Sigmoid colon (tissue), 7 donors: ENCODE measurements around the gene FBXO8. TPM values are rescaled to one million over a fixed set of nuclear protein-coding genes. Genes with fewer than 3 reads are reported as not detected.
A peak's percentile ranks its signal among the peaks of the same experiment; 100 is the strongest.

Source experiments
- DNase-seq: peaks from one replicate; pipeline ENCODE4 v3.0.0-alpha.2; 2019
- H3K27ac ChIP-seq, 4 donors: fragments of 200-600 bp; sonication (generic); one replicate each; pipeline ENCODE4 v1.5.1; 2016 to 2019; ENCODE audit warnings: mild to moderate bottlenecking in 1 of 4
- H3K27me3 ChIP-seq, 3 donors: fragments of 200-600 bp; sonication (generic); one replicate each; pipeline ENCODE4 v1.5.1; 2019; ENCODE audit warnings: mild to moderate bottlenecking in 1 of 3
- H3K36me3 ChIP-seq, 4 donors: fragments of 200-600 bp; sonication (generic); one replicate each; pipeline ENCODE4 v1.5.1; 2016 to 2019
- H3K4me1 ChIP-seq, 4 donors: fragments of 200-600 bp; sonication (generic); one replicate each; pipeline ENCODE4 v1.5.1; 2017 to 2019
- H3K4me3 ChIP-seq, 4 donors: fragments of 200-600 bp; sonication (generic); one replicate each; pipeline ENCODE4 v1.5.1; 2017 to 2019; ENCODE audit warnings: mild to moderate bottlenecking in 2 of 4, moderate library complexity in 1 of 4
- H3K9me3 ChIP-seq, 4 donors: fragments of 200-600 bp in 3 of 4; sonication (generic) in 3 of 4; one replicate each; pipeline versions ENCODE4 v1.5.1 to v1.6.1; 2013 to 2019
- EP300 ChIP-seq, 4 donors: sonication (generic); formaldehyde crosslinking; IDR thresholded peaks; one replicate each; pipeline ENCODE4 v1.6.1; 2017; ENCODE audit warnings: antibody characterized with exemption in 4 of 4
- POLR2A ChIP-seq, 2 donors: fragments of 450-650 bp; IDR thresholded peaks; one replicate each; pipeline ENCODE4 v1.6.1; 2016; ENCODE audit warnings: antibody characterized with exemption in 2 of 2, mild to moderate bottlenecking in 2 of 2, moderate library complexity in 2 of 2
- POLR2AphosphoS5 ChIP-seq, 4 donors: sonication (generic); formaldehyde crosslinking; IDR thresholded peaks; one replicate each; pipeline ENCODE4 v1.6.1; 2017; ENCODE audit warnings: antibody characterized with exemption in 4 of 4
- WGBS, 2 donors: extraction: QIAGEN DNeasy Blood & Tissue Kit; methylation state at CpG; one replicate each; pipeline ENCODE4 v1.1.7; 2013; 5-methylcytosine and 5-hydroxymethylcytosine counted together
- intact Hi-C: fragments of 100-400 bp; cut with DNase I; formaldehyde crosslinking; loops from one replicate; pipeline ENCODE4 v1.15.1; 2023
- polyA plus RNA-seq, 3 donors: library from polyadenylated mRNA; stranded (reverse); fragments of 200-250 nt; gene quantifications; one replicate each; pipeline ENCODE4 v1.2.3, GENCODE V29; 2013
- total RNA-seq, 4 donors: library from RNA; depleted of rRNA; stranded (reverse); fragments of >200 nt; gene quantifications; one replicate each; pipeline ENCODE4 v1.1.0, GENCODE V29; 2016
- TF ChIP-seq, protein P1 (sequence below), 4 experiments: fragments of 450-650 bp in 3 of 4; fragments of 200-600 bp in 1 of 4; IDR thresholded peaks; one replicate each; pipeline ENCODE4 v1.5.1; 2016 to 2019; ENCODE audit warnings: antibody characterized with exemption in 4 of 4, mild to moderate bottlenecking in 3 of 4, moderate library complexity in 2 of 4
- donor health status: healthy with polysubstance abuse.
- donor health status: Bipolar disorder and iron deficiency.
- donor health status: healthy.

FBXO8 gene
- total and polyA plus RNA-seq, 7 donors = 14.5 to 68.8 (median 42.8) TPM

DNA sequence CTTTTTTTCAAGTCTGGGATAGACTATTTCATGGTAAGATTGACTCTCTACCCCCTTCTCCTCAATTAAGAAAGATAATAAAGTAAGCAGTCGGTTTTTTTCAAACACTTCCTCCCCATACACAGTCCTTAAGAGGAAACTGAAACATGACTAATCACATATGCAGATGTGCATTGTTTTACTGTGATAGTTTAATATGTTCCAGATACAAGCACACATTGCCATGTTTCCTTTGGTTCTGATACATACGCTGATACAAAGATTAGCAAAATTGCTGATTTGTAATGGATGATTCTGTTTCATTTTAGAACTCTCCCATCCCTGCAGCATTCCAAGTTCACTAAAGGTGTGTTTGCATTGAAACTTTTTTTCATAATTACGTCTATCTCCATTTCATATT, 76.1 kb downstream of the FBXO8 start:
- no peaks in the 10 kb centered on the region for H3K36me3 ChIP-seq
- DNase-seq = no peak
- peaks cover 0 to 17% (median 0%) of the 10 kb centered on the region in 4 donors for H3K4me1 ChIP-seq
- WGBS, 2 donors = 43 to 56% methylated on average over 3 of the region's 3 CpGs
- H3K9me3 ChIP-seq = no peaks in the 10 kb centered on the region
- intact Hi-C loops = no loop called here
- no peaks in the 10 kb centered on the region for H3K27me3 ChIP-seq
- peak overlapping the region in 1 of 4 donors; percentile 1 for H3K27ac ChIP-seq
- TF ChIP-seq EP300 (IDR thresholded peaks at IDR 0.05) = no peak
- TF ChIP-seq POLR2A (IDR thresholded peaks at IDR 0.05) = no peak
- H3K4me3 ChIP-seq = no peak overlapping the region

DNA sequence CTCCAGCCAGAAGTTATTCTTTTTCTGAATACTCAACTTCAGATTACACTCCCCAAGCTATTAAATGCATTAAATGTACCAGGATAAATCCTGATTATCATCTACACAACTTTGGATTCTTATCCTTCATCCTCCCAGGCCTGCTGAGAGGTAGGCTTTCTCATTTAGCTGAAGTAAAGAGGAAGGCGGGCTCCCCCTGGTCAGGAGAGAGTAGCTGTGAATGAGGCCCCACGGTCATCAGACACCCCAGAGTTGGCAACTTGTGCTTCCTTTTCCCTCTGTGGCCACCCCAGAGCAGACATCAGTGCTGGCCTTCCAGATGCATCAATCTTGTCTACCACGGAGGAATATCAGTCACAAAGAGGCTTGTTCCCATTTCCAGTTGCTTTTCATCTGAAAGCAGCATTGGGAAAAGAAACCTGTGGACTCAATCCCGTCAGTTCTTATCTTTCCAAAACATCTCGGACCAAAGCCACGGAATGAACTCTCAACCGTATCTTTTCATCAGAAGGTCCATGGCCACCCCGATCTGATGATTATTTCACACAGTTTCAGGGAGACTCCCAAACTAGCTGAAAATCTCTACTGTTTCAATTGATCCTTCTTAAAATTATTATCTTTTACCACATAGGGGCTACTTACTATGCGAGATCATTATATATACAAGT, 79.2 kb downstream of the FBXO8 start:
- TF ChIP-seq EP300 (IDR thresholded peaks at IDR 0.05) (no peak), POLR2A (IDR thresholded peaks at IDR 0.05) (no peak), POLR2AphosphoS5 (IDR thresholded peaks at IDR 0.05) (no peak)
- TF ChIP-seq, protein P1, sequence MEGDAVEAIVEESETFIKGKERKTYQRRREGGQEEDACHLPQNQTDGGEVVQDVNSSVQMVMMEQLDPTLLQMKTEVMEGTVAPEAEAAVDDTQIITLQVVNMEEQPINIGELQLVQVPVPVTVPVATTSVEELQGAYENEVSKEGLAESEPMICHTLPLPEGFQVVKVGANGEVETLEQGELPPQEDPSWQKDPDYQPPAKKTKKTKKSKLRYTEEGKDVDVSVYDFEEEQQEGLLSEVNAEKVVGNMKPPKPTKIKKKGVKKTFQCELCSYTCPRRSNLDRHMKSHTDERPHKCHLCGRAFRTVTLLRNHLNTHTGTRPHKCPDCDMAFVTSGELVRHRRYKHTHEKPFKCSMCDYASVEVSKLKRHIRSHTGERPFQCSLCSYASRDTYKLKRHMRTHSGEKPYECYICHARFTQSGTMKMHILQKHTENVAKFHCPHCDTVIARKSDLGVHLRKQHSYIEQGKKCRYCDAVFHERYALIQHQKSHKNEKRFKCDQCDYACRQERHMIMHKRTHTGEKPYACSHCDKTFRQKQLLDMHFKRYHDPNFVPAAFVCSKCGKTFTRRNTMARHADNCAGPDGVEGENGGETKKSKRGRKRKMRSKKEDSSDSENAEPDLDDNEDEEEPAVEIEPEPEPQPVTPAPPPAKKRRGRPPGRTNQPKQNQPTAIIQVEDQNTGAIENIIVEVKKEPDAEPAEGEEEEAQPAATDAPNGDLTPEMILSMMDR (IDR thresholded peaks at IDR 0.05) = no peak
- no peak for DNase-seq
- Histone ChIP-seq H3K27me3 (no peaks in the 10 kb centered on the region), H3K9me3 (no peaks in the 10 kb centered on the region), H3K4me1 (peaks cover 0 to 47% (median 8%) of the 10 kb centered on the region in 4 donors), H3K36me3 (no peaks in the 10 kb centered on the region), H3K4me3 (peak overlapping the region in 1 of 4 donors; percentile 2), H3K27ac (peak overlapping the region in 2 of 4 donors; percentile 52 to 70)
- WGBS, 2 donors = 72 to 78% methylated on average over 9 of the region's 9 CpGs
- intact Hi-C loops = no loop called here

DNA sequence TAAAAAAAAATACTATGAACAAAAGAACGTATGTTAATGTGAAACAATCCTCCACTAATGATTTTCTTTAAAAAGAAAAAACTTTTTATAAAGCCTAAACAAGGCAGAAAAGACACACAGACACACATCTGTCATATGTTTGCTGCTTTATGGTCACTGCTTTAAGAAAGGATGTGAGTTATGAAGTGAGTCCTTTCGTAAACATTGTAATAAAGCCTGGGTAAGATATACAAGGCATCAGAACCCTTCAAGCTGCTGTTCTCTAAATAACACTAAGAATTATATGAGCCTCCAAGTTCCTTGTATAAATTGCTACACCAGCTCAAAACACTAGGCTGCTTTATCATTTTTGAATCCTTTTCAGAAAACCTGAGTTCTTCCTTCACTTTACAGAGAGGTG, 81.6 kb downstream of the FBXO8 start:
- WGBS, 2 donors = 33 to 54% methylated on average over 2 of the region's 2 CpGs
- H3K4me1 ChIP-seq = peaks cover 0 to 62% (median 17%) of the 10 kb centered on the region in 4 donors
- intact Hi-C loops = no loop called here
- no peaks in the 10 kb centered on the region for H3K36me3 ChIP-seq
- H3K27me3 ChIP-seq = no peaks in the 10 kb centered on the region
- peak; percentile 17 to 73 (median 68) for TF ChIP-seq POLR2AphosphoS5 (IDR thresholded peaks at IDR 0.05)
- TF ChIP-seq, protein P1 (IDR thresholded peaks at IDR 0.05) = no peak
- TF ChIP-seq POLR2A (IDR thresholded peaks at IDR 0.05) = no peak
- TF ChIP-seq EP300 (IDR thresholded peaks at IDR 0.05) = no peak
- DNase-seq = no peak
- H3K9me3 ChIP-seq = no peaks in the 10 kb centered on the region
- peak overlapping the region in 3 of 4 donors; percentile 49 to 74 (median 70) for H3K27ac ChIP-seq
- no peak overlapping the region for H3K4me3 ChIP-seq

DNA sequence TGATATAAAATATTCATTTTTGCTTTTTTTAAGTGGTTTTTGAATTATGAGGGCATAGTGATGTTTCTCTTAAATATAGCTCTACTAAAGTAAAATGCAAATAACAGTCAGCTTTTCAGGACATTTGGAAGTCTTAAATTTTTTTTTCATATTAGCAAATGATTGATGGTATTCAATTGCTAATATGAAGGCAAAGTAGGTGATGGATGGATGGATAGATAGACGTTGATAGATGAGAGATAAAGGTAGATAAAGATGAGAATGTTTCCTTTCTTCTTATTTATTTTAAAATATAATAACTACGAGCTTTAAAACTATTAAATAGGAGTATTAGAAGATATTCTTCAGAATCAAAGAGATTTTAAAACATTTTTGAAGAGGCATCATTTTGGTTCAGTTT, 83.7 kb downstream of the FBXO8 start:
- 46 to 62% methylated on average over 2 of the region's 2 CpGs for WGBS, 2 donors
- intact Hi-C loops = no loop called here
- no peak for DNase-seq

DNA sequence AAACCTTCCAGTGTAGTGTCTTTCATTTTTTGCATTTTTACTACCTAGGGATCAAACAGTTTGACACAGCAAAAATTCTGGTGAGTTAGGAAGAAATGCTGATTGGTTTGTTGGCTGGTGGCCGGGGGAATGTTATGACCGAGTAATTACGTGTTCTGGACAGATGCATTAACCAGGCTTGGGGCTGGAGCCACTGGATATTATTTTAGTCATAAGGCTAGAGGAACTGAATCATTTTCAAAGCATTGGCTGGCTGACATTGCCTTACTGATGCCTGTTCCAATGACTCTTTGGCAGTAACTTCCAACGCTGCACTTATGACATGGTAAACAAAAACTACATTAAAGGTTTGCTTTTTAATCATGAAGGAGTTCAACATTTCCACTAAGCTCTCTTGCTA, 84.6 kb downstream of the FBXO8 start:
- Histone ChIP-seq H3K4me1 (peaks cover 0 to 65% (median 17%) of the 10 kb centered on the region in 4 donors), H3K27ac (peak overlapping the region in 3 of 4 donors; percentile 37 to 74 (median 70)), H3K27me3 (no peaks in the 10 kb centered on the region), H3K36me3 (no peaks in the 10 kb centered on the region), H3K4me3 (no peak overlapping the region), H3K9me3 (no peaks in the 10 kb centered on the region)
- TF ChIP-seq, protein P1 (IDR thresholded peaks at IDR 0.05) = no peak
- no peak for TF ChIP-seq POLR2A (IDR thresholded peaks at IDR 0.05)
- TF ChIP-seq EP300 (IDR thresholded peaks at IDR 0.05) = peak in 3 of 4 donors; percentile 34 to 72 (median 64)
- TF ChIP-seq POLR2AphosphoS5 (IDR thresholded peaks at IDR 0.05) = peak; percentile 75 to 89 (median 86)
- intact Hi-C loops = no loop called here
- WGBS, 2 donors = 31 to 63% methylated on average over 4 of the region's 4 CpGs
- peak; percentile 87 for DNase-seq

More for the DNA sequence above, 83.7 kb downstream of the FBXO8 start:
- no peaks in the 10 kb centered on the region for H3K36me3 ChIP-seq
- TF ChIP-seq POLR2AphosphoS5 (IDR thresholded peaks at IDR 0.05) (no peak), EP300 (IDR thresholded peaks at IDR 0.05) (no peak), POLR2A (IDR thresholded peaks at IDR 0.05) (no peak)
- TF ChIP-seq, protein P1 (IDR thresholded peaks at IDR 0.05) = no peak
- no peaks in the 10 kb centered on the region for H3K27me3 ChIP-seq
- peak overlapping the region in 3 of 4 donors; percentile 37 to 74 (median 70) for H3K27ac ChIP-seq
- H3K4me3 ChIP-seq = no peak overlapping the region
- H3K4me1 ChIP-seq = peaks cover 0 to 60% (median 17%) of the 10 kb centered on the region in 4 donors
- H3K9me3 ChIP-seq = no peaks in the 10 kb centered on the region
